Left ventricle myocardium inferior (tissue), 1 donor: ENCODE measurements around the gene RTN4. TPM values are rescaled to one million over a fixed set of nuclear protein-coding genes. Genes with fewer than 3 reads are reported as not detected.
A peak's percentile ranks its signal among the peaks of the same experiment; 100 is the strongest.

Experiments
- DNase-seq: peaks from one replicate; pipeline ENCODE4 v3.0.0-alpha.2; 2020
- H3K27ac ChIP-seq: fragments of 200-600 bp; replicated peaks from 2 replicates; pipeline ENCODE4 v1.8.0; 2021
- H3K27me3 ChIP-seq: fragments of 200-600 bp; 2 replicates; pipeline ENCODE4 v1.8.0; 2021; ENCODE audit warnings: low read depth
- H3K36me3 ChIP-seq: fragments of 200-600 bp; 2 replicates; pipeline ENCODE4 v1.8.0; 2021
- H3K4me1 ChIP-seq: fragments of 200-600 bp; 2 replicates; pipeline ENCODE4 v1.8.0; 2021
- H3K4me3 ChIP-seq: fragments of 200-600 bp; 2 replicates; pipeline ENCODE4 v1.8.0; 2021; ENCODE audit warnings: mild to moderate bottlenecking, moderate library complexity
- H3K9me3 ChIP-seq: fragments of 200-600 bp; replicated peaks from 2 replicates; pipeline ENCODE4 v1.8.0; 2021
- CTCF ChIP-seq: fragments of 200-600 bp; IDR thresholded peaks from 2 replicates; pipeline ENCODE4 v1.8.0; 2021; ENCODE audit warnings: antibody characterized with exemption, mild to moderate bottlenecking, borderline replicate concordance
- intact Hi-C: fragments of 100-400 bp; cut with micrococcal nuclease; formaldehyde crosslinking; loops from one replicate; pipeline ENCODE4 v1.11.0; 2022
- long read RNA-seq: library from polyadenylated mRNA; unstranded; transcript quantifications from one replicate; pipeline ENCODE4 v2.0.0, GENCODE V29; 2021
- total RNA-seq: library from RNA; stranded (reverse); fragmentation: NEBNext Ultra II Directional; extraction: Animal tissue kit (Norgen Biotek cat#: 25700); gene quantifications from one replicate; pipeline ENCODE4 v1.2.1, GENCODE V29; 2021
- donor health status: DM: no; HTN: yes; CAD: no; lungs with severe emphysema.

RTN4 gene, protein sequence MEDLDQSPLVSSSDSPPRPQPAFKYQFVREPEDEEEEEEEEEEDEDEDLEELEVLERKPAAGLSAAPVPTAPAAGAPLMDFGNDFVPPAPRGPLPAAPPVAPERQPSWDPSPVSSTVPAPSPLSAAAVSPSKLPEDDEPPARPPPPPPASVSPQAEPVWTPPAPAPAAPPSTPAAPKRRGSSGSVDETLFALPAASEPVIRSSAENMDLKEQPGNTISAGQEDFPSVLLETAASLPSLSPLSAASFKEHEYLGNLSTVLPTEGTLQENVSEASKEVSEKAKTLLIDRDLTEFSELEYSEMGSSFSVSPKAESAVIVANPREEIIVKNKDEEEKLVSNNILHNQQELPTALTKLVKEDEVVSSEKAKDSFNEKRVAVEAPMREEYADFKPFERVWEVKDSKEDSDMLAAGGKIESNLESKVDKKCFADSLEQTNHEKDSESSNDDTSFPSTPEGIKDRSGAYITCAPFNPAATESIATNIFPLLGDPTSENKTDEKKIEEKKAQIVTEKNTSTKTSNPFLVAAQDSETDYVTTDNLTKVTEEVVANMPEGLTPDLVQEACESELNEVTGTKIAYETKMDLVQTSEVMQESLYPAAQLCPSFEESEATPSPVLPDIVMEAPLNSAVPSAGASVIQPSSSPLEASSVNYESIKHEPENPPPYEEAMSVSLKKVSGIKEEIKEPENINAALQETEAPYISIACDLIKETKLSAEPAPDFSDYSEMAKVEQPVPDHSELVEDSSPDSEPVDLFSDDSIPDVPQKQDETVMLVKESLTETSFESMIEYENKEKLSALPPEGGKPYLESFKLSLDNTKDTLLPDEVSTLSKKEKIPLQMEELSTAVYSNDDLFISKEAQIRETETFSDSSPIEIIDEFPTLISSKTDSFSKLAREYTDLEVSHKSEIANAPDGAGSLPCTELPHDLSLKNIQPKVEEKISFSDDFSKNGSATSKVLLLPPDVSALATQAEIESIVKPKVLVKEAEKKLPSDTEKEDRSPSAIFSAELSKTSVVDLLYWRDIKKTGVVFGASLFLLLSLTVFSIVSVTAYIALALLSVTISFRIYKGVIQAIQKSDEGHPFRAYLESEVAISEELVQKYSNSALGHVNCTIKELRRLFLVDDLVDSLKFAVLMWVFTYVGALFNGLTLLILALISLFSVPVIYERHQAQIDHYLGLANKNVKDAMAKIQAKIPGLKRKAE
- total RNA-seq = 105 TPM
- long read RNA-seq, full-length matches to known transcripts = 65 of 98 reads
- long read RNA-seq, partial matches to known transcripts = 30 of 98 reads
- long read RNA-seq, other reads (novel, unspliced or antisense) = 3 of 98 reads

- intact Hi-C loops = loop anchor here (10.0 kb wide), 1 partner anchor 54 kb away; no protein-coding TSS in a partner anchor
- no peak for TF ChIP-seq CTCF
- no peaks in the 10 kb centered on the region for H3K9me3 ChIP-seq
- H3K27ac ChIP-seq = peak within 1 kb of the TSS; percentile 97
- peak; percentile 98 for DNase-seq
- H3K27me3 ChIP-seq = no peaks in the 10 kb centered on the region
- H3K36me3 ChIP-seq = no peaks in the 10 kb centered on the region
- peak within 1 kb of the TSS; percentile 92 for H3K4me3 ChIP-seq
- H3K4me1 ChIP-seq = peaks cover 60% of the 10 kb centered on the region
Observed at GRCh38 chr2:55050100-55050994, at the start of gene RTN4. Gene RTN4 (minus strand): TSS chr2:55050451. CDS start chr2:55050300, 151 bp downstream.

DNA sequence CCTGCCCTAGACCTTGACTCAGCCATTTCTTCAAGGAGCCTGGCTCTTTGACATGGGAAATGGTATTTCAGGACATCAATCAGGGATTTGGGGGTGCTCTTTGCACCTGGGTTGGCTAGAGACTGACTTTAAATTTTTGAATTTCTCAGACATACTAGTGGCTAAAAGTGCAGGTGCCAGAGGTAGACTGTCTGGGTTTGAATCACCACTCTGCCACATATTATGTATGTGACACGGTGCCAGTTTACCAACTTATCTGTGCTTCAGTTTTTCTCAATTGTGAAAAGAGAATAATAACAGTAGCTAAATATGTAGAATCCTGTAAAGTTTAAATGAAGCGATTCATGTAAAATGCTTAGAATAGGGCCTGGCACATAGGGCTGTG lies 49.2 kb upstream of the RTN4 start:
- Histone ChIP-seq H3K27me3 (no peaks in the 10 kb centered on the region), H3K4me1 (peaks cover 57% of the 10 kb centered on the region), H3K4me3 (no peak overlapping the region), H3K36me3 (no peaks in the 10 kb centered on the region), H3K27ac (peak overlapping the region; percentile 79), H3K9me3 (no peaks in the 10 kb centered on the region)
- intact Hi-C loops = no loop called here
- TF ChIP-seq CTCF = no peak
- DNase-seq = no peak

DNA sequence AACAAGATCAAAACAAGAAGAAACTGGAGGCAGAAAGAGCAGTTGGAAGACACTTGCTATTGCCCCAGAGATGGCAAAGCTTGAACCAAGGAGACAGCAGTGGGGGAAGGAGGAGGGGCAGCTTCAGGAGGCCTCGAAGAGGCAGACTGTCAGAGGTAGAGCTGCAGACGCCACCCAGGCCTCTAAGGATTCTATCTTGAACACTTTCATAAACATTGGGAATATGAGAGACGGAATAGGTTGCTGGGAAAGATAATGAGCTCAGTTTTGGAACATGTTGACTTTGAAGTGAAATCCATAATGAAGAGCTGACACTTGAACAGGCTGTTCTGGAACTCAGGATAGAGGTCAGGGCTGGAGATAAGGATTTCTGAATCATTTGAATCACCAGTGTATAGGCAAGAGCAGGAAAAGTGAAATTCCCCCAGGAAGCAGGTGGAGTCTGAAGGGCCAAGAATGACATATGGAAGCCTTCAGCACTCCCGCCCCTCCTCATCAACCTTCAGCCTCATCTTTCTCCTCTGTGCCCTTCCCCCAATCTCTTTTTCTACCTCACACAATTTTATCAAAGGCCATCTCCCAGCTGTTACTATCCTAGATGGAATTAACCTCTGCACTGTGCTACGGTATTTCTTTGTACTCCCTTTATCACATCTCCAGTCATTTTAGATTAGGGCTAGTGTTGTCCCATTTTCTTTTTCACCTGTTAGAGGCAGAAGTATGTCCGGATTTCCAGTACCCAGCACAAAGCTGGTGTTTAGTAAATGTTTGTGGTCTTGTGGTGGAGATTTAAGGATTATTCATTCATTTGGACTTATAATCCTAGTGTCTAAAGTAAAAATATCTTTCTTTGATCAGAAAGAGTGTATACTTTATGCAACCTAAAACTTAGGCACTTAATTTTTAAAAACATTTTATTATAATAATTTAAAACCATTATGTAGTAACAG lies 47.5 kb upstream of the RTN4 start:
- Histone ChIP-seq H3K27me3 (no peaks in the 10 kb centered on the region), H3K4me1 (peaks cover 55% of the 10 kb centered on the region), H3K9me3 (no peaks in the 10 kb centered on the region), H3K4me3 (no peak overlapping the region), H3K27ac (peak overlapping the region; percentile 79), H3K36me3 (no peaks in the 10 kb centered on the region)
- TF ChIP-seq CTCF = no peak
- intact Hi-C loops = no loop called here
- DNase-seq = no peak

GRCh38 chr2:55097082-55097460 lies 46.8 kb upstream of the RTN4 start:
- no peak for TF ChIP-seq CTCF
- H3K4me1 ChIP-seq = peaks cover 49% of the 10 kb centered on the region
- peak overlapping the region; percentile 79 for H3K27ac ChIP-seq
- no peaks in the 10 kb centered on the region for H3K27me3 ChIP-seq
- no peak overlapping the region for H3K4me3 ChIP-seq
- no peaks in the 10 kb centered on the region for H3K36me3 ChIP-seq
- no peak for DNase-seq
- H3K9me3 ChIP-seq = no peaks in the 10 kb centered on the region
- intact Hi-C loops = no loop called here
